Stimulated activated naive CD8-positive, alpha-beta T cell treated with anti-CD3 and anti-CD28 coated beads, Interleukin-15, Interleukin-2, amounts not matched to agents 100 ng/mL and 50 ng/mL, for 24 hours (primary cell): ENCODE measurements around the gene SYMPK.

Experiments
- H3K27ac Mint-ChIP-seq: one replicate; pipeline ENCODE4 v1.8.0; 2021; ENCODE audit warnings: mild to moderate bottlenecking, mixed read lengths
- H3K27me3 Mint-ChIP-seq: one replicate; pipeline ENCODE4 v1.8.0; 2021; ENCODE audit warnings: mixed read lengths
- H3K36me3 Mint-ChIP-seq: one replicate; pipeline ENCODE4 v1.8.0; 2021; ENCODE audit warnings: low read depth, mixed read lengths
- H3K4me1 Mint-ChIP-seq: one replicate; pipeline ENCODE4 v1.8.0; 2021; ENCODE audit warnings: low read depth, mixed read lengths
- H3K4me3 Mint-ChIP-seq: one replicate; pipeline ENCODE4 v1.8.0; 2021; ENCODE audit warnings: mild to moderate bottlenecking, mixed read lengths
- H3K9me3 Mint-ChIP-seq: one replicate; pipeline ENCODE4 v1.8.0; 2021; ENCODE audit warnings: mixed read lengths

The SYMPK gene

GRCh38 chr19:45793178-45793564 is 69.8 kb downstream of the SYMPK start:
- peaks cover 33% of the 10 kb centered on the region for H3K4me1 Mint-ChIP-seq
- peaks cover 17% of the 10 kb centered on the region for H3K36me3 Mint-ChIP-seq
- peak overlapping the region; percentile 81 for H3K27ac Mint-ChIP-seq
- peaks cover 24% of the 10 kb centered on the region for H3K27me3 Mint-ChIP-seq
- H3K4me3 Mint-ChIP-seq, result peak overlapping the region; percentile 76
- H3K9me3 Mint-ChIP-seq, result no peaks in the 10 kb centered on the region

DNA sequence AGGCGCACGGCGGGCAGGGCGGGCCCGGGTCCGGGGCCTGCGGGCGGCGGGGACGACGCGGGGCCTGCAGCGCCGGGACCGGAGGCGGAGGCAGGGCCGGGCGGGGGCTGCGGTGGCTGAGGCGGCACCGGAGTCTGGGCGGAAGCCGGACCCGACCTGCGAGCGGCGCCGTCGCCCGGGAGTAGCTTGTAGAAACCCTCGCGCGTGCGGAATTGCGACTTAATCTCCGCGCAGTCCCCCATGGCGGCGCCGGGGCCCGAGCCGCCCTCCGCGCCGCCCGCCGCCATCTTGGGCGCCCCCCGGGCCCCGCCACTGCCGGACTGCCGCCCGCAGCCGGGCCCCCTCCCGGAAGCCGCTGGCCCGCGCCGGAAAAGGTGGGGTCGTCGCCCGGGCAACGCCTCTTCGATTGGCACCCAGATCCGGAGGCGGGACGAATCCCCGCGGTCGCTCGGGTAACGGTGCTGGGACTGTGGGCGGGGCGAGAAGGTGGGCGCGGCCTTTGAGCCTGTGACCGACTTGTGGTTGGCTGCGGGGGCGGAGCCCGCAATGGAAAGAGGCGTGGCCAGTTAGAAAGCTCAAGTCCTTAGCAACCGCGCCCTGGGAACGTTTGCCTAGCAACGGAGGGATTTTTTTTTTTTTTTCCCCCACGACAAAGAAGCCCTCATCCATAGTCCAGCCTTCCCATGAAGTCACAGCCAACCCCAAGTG is 70.3 kb downstream of the SYMPK start, which contains the start of gene DMWD:
DMWD (minus strand) TSS at position 376 of the 708 bp plus-strand sequence; CDS start at position 287, 89 bp downstream.
- Mint-ChIP-seq H3K36me3 (peaks cover 22% of the 10 kb centered on the region), H3K4me3 (peak within 1 kb of the TSS; percentile 92), H3K9me3 (no peaks in the 10 kb centered on the region), H3K4me1 (peaks cover 33% of the 10 kb centered on the region), H3K27me3 (peaks cover 20% of the 10 kb centered on the region), H3K27ac (peak within 1 kb of the TSS; percentile 81)

- H3K4me1 Mint-ChIP-seq, result peaks cover 33% of the 10 kb centered on the region
- peak overlapping the region; percentile 92 for H3K4me3 Mint-ChIP-seq
- H3K36me3 Mint-ChIP-seq, result peaks cover 29% of the 10 kb centered on the region
- no peaks in the 10 kb centered on the region for H3K9me3 Mint-ChIP-seq
- peak overlapping the region; percentile 60 for H3K27ac Mint-ChIP-seq
- H3K27me3 Mint-ChIP-seq, result peaks cover 19% of the 10 kb centered on the region
These were observed 71.0 kb downstream of the SYMPK start for GRCh38 chr19:45791744-45792469.

DNA sequence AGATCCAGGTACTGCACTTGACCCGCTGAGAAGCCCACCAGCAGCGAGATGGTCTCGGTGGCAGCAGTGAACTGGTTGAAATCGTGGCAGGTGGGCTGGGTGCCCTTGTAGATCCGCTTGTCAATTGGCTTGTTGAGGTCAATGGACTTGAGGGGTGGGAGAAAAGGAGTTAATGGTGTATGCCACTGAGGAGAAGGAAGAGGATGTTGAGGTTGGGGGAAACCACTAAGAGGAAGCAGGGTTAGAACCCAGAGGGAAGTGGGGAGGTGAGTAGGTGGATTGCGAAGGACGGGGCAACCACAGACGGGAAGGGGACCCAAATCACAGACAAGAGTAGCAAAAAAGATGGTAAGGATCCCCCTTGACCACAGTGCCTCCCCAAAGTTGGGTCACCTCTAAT is 72.0 kb downstream of the SYMPK start:
- H3K4me1 Mint-ChIP-seq, result peaks cover 33% of the 10 kb centered on the region
- peak overlapping the region; percentile 59 for H3K27ac Mint-ChIP-seq
- peak overlapping the region; percentile 92 for H3K4me3 Mint-ChIP-seq
- H3K36me3 Mint-ChIP-seq, result peaks cover 38% of the 10 kb centered on the region
- no peaks in the 10 kb centered on the region for H3K9me3 Mint-ChIP-seq
- H3K27me3 Mint-ChIP-seq, result peaks cover 19% of the 10 kb centered on the region

DNA sequence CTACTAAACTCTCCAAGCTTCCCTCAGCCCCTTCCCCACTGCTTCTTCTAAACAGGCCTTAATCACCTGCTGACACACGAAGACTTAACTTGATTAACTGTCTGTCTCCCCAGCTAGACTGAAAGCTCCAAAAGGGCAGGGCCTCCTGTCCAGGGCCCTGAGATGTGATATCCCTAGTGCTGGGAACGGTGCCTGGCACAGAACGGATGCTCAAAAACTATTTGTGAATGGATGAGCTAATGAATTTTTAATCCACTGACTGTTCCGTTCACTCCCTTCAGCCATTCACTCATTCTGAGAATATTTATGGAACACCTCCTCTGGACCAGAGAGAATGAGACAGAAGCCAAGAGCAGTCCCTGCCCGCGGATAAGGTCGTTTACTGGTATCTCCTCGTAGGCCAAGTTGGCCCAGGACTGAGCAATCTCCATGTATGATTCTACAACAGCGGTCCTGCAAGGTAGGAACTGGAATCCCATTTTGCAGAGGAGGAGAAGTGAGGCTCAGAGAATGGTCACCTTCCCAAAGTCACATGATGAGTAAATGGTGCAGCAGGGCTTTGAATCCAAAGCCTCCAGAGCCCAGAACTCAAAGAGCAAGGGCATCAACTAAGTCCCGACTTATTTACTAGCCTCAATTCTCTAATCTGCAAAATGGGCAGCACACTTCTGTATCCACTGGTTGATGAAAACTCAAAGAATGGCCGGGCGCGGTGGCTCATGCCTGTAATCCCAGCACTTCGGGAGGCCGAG is 73.7 kb downstream of the SYMPK start:
- H3K4me1 Mint-ChIP-seq, result peaks cover 33% of the 10 kb centered on the region
- H3K36me3 Mint-ChIP-seq, result peaks cover 42% of the 10 kb centered on the region
- H3K4me3 Mint-ChIP-seq, result no peak overlapping the region
- peaks cover 9% of the 10 kb centered on the region for H3K27me3 Mint-ChIP-seq
- no peak overlapping the region for H3K27ac Mint-ChIP-seq
- no peaks in the 10 kb centered on the region for H3K9me3 Mint-ChIP-seq

DNA sequence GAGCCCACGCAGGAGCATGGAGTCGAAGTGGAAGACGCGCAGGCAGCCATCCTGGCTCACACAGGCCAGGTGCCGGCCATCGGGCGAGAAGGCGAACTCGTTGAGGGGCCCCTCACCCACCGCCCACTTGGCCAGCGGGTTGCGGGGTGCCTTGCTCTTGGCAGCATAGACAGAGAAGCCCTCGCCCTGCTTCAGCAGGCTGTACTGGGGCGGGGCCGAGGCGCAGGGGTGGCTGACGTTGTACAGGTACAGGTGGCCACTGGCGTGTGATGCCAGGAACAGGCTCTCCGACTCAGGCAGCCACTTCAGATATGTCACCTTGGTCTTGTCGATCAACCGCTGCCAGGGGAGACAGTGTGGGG is 76.4 kb downstream of the SYMPK start:
- peaks cover 42% of the 10 kb centered on the region for H3K36me3 Mint-ChIP-seq
- no peak overlapping the region for H3K27ac Mint-ChIP-seq
- H3K9me3 Mint-ChIP-seq, result no peaks in the 10 kb centered on the region
- peaks cover 13% of the 10 kb centered on the region for H3K4me1 Mint-ChIP-seq
- no peak overlapping the region for H3K4me3 Mint-ChIP-seq
- H3K27me3 Mint-ChIP-seq, result peaks cover 5% of the 10 kb centered on the region

- H3K27ac Mint-ChIP-seq, result no peak overlapping the region
- H3K36me3 Mint-ChIP-seq, result peaks cover 42% of the 10 kb centered on the region
- no peaks in the 10 kb centered on the region for H3K9me3 Mint-ChIP-seq
- H3K27me3 Mint-ChIP-seq, result peaks cover 7% of the 10 kb centered on the region
- H3K4me1 Mint-ChIP-seq, result peaks cover 7% of the 10 kb centered on the region
- no peak overlapping the region for H3K4me3 Mint-ChIP-seq
These were observed 77.0 kb downstream of the SYMPK start for GRCh38 chr19:45785781-45786532.

- Mint-ChIP-seq H3K27me3 (peaks cover 10% of the 10 kb centered on the region), H3K4me1 (peaks cover under 1% of the 10 kb centered on the region), H3K4me3 (no peak overlapping the region), H3K9me3 (no peaks in the 10 kb centered on the region), H3K36me3 (peaks cover 42% of the 10 kb centered on the region), H3K27ac (no peak overlapping the region)
These were observed 77.8 kb downstream of the SYMPK start for GRCh38 chr19:45785097-45785496.

DNA sequence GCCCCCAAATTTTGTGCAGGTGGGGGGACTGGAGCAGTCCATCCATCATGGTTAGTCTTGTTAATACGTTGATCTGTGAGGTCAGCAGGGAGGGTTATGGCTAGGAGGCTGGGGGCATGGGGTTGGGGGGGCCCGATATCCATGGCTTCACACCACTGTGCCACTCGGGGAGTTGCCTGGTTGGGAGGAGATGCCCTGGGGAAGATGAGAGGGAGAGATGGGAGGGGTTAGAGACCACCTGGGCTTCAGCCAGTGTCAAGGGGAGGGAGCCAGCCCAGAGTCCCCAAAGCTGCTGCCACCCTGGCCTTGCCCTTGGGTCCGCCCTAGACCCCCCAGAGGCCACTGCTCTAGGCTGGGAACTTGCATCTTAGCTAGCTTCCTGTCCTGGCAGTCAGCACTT is 78.9 kb downstream of the SYMPK start:
- peaks cover 13% of the 10 kb centered on the region for H3K27me3 Mint-ChIP-seq
- peaks cover 37% of the 10 kb centered on the region for H3K36me3 Mint-ChIP-seq
- H3K4me3 Mint-ChIP-seq, result no peak overlapping the region
- no peaks in the 10 kb centered on the region for H3K9me3 Mint-ChIP-seq
- peaks cover 11% of the 10 kb centered on the region for H3K4me1 Mint-ChIP-seq
- H3K27ac Mint-ChIP-seq, result no peak overlapping the region

GRCh38 chr19:45782820-45783785 is 79.8 kb downstream of the SYMPK start:
- H3K36me3 Mint-ChIP-seq, result peaks cover 29% of the 10 kb centered on the region
- peaks cover 14% of the 10 kb centered on the region for H3K27me3 Mint-ChIP-seq
- H3K9me3 Mint-ChIP-seq, result no peaks in the 10 kb centered on the region
- H3K4me3 Mint-ChIP-seq, result no peak overlapping the region
- H3K27ac Mint-ChIP-seq, result no peak overlapping the region
- H3K4me1 Mint-ChIP-seq, result peaks cover 20% of the 10 kb centered on the region

- peaks cover 20% of the 10 kb centered on the region for H3K4me1 Mint-ChIP-seq
- no peak within 1 kb of the TSS for H3K4me3 Mint-ChIP-seq
- H3K36me3 Mint-ChIP-seq, result peaks cover 26% of the 10 kb centered on the region
- no peak within 1 kb of the TSS for H3K27ac Mint-ChIP-seq
- H3K27me3 Mint-ChIP-seq, result peaks cover 14% of the 10 kb centered on the region
- H3K9me3 Mint-ChIP-seq, result no peaks in the 10 kb centered on the region
These were observed 80.7 kb downstream of the SYMPK start, which contains the start of gene DMPK for GRCh38 chr19:45782162-45782691. TSS of gene DMPK (minus strand) at chr19:45782490. CDS start at chr19:45782352, 138 bp downstream.

GRCh38 chr19:45781214-45782161 is 81.5 kb downstream of the SYMPK start:
- Mint-ChIP-seq H3K36me3 (peaks cover 26% of the 10 kb centered on the region), H3K4me1 (peaks cover 20% of the 10 kb centered on the region), H3K9me3 (no peaks in the 10 kb centered on the region), H3K4me3 (no peak overlapping the region), H3K27me3 (peaks cover 14% of the 10 kb centered on the region), H3K27ac (no peak overlapping the region)
